HCT116 (cell line): ENCODE measurements around the gene FAM234B. TPM values are rescaled to one million over a fixed set of nuclear protein-coding genes. Genes with fewer than 3 reads are reported as not detected.

Source experiments
- ATAC-seq: fragments of 200-7000 bp; cut with Tn5 transposase; 2 replicates; pipeline ENCODE4 v1.9.1; 2020; ENCODE audit warnings: mild to moderate bottlenecking, moderate library complexity
- BruUV-seq: library from RNA; stranded (reverse); fragments of 400-500 nt; replicated peaks from 2 replicates; lab custom pipeline; 2021; lab: Mats Ljungman, UMichigan
- CTCF ChIA-PET: fragments of 300-600 bp; sonication (Branson Sonifier 250); formaldehyde crosslinking; loops from one replicate; lab custom pipeline; 2021; ENCODE audit warnings: antibody characterized with exemption; lab: Charles Lee
- POLR2A ChIA-PET: fragments of 300-600, 350-600 bp; sonication (Branson Sonifier 250); formaldehyde crosslinking; loops from one replicate; lab custom pipeline; 2021; ENCODE audit warnings: antibody characterized with exemption; lab: Charles Lee
- RAD21 ChIA-PET, 2 experiments: fragments of 300-600 bp; sonication (Branson Sonifier 250); formaldehyde crosslinking; loops; one replicate each; lab custom pipeline; 2023; ENCODE audit warnings: low total read pairs in 2 of 2; ENCODE audit not compliant: uncharacterized antibody in 2 of 2, unreplicated experiment in 2 of 2, low non-redundant PET in 1 of 2; lab: Charles Lee
- DNase-seq: peaks from one replicate; pipeline ENCODE4 v3.0.0-alpha.2; 2010; ENCODE audit warnings: low read depth, low spot score
- H2AFZ ChIP-seq: fragments of 200-600 bp; shearing (Covaris generic), sonication (generic); 2 replicates; pipeline ENCODE4 v1.6.1; 2017; ENCODE audit warnings: low read depth, mixed run types, mixed read lengths, antibody characterized with exemption, low read length; ENCODE audit not compliant: poor library complexity, severe bottlenecking
- H3K27ac ChIP-seq: 2 replicates; pipeline ENCODE4 v1.5.1; 2012; ENCODE audit warnings: low read depth, low read length
- H3K27me3 ChIP-seq: fragments of 200-600 bp; sonication (generic); 2 replicates; pipeline ENCODE4 v1.6.1; 2016; ENCODE audit warnings: mixed run types, low read length, mixed read lengths; ENCODE audit not compliant: insufficient read depth
- H3K36me3 ChIP-seq, 2 experiments: fragments of 200-500 bp in 1 of 2; fragments of 200-600 bp in 1 of 2; sonication (Bioruptor generic) in 1 of 2; sonication (generic) in 1 of 2; 2 replicates each; pipeline versions ENCODE4 v1.5.1 to v1.6.1; 2014 to 2016; ENCODE audit warnings: low read length in 2 of 2, inconsistent platforms in 1 of 2, mixed read lengths in 1 of 2, mixed run types in 1 of 2; ENCODE audit not compliant: insufficient read depth in 2 of 2, control insufficient read depth in 1 of 2
- H3K4me1 ChIP-seq, 2 experiments: fragments of 200-600 bp in 1 of 2; sonication (generic) in 1 of 2; 2 replicates each; pipeline versions ENCODE4 v1.5.1 to v1.6.1; 2012 to 2017; ENCODE audit warnings: low read length in 2 of 2, inconsistent platforms in 1 of 2, mild to moderate bottlenecking in 1 of 2, mixed read lengths in 1 of 2, mixed run types in 1 of 2, moderate library complexity in 1 of 2; ENCODE audit not compliant: insufficient read depth in 2 of 2, control insufficient read depth in 1 of 2
- H3K4me2 ChIP-seq: fragments of 200-600 bp; sonication (generic); 2 replicates; pipeline ENCODE4 v1.6.1; 2017; ENCODE audit warnings: mixed run types, low read length, mixed read lengths
- H3K4me3 ChIP-seq, 2 experiments: fragments of 200-600 bp in 1 of 2; sonication (generic) in 1 of 2; replicated peaks in 1 of 2; 2 replicates each; pipeline ENCODE4 v1.5.1; 2011 to 2016; ENCODE audit warnings: low read length in 2 of 2, control low read depth in 1 of 2, low read depth in 1 of 2, mild to moderate bottlenecking in 1 of 2, mixed read lengths in 1 of 2, mixed run types in 1 of 2
- H3K79me2 ChIP-seq: fragments of 200-600 bp; sonication (generic); 2 replicates; pipeline ENCODE4 v1.6.1; 2017; ENCODE audit warnings: mild to moderate bottlenecking, mixed run types, low read length, moderate library complexity, mixed read lengths; ENCODE audit not compliant: insufficient read depth
- H3K9ac ChIP-seq: fragments of 200-600 bp; sonication (generic); 2 replicates; pipeline ENCODE4 v1.6.1; 2016; ENCODE audit warnings: low read length, mixed read lengths
- H3K9me2 ChIP-seq: fragments of 200-600 bp; sonication (generic), shearing (Covaris generic); 2 replicates; pipeline ENCODE4 v1.6.1; 2017; ENCODE audit warnings: mixed run types, mild to moderate bottlenecking, moderate library complexity; ENCODE audit not compliant: insufficient read depth
- H3K9me3 ChIP-seq, 2 experiments: fragments of 200-500 bp in 1 of 2; fragments of 200-600 bp in 1 of 2; sonication (Bioruptor generic) in 1 of 2; sonication (generic) in 1 of 2; 2 replicates each; pipeline ENCODE4 v1.6.1; 2014 to 2017; ENCODE audit warnings: low read length in 2 of 2, mixed read lengths in 2 of 2, inconsistent platforms in 1 of 2, low read depth in 1 of 2, mild to moderate bottlenecking in 1 of 2, mixed run types in 1 of 2, moderate library complexity in 1 of 2; ENCODE audit not compliant: control insufficient read depth in 1 of 2, insufficient read depth in 1 of 2
- H4K20me1 ChIP-seq: fragments of 200-600 bp; sonication (generic), shearing (Covaris generic); 2 replicates; pipeline ENCODE4 v1.6.1; 2017; ENCODE audit warnings: mixed run types, mild to moderate bottlenecking, moderate library complexity; ENCODE audit not compliant: insufficient read depth
- CBX3 ChIP-seq: IDR thresholded peaks from 2 replicates; pipeline ENCODE4 v1.6.1; 2012; ENCODE audit warnings: low read depth
- CEBPB ChIP-seq: IDR thresholded peaks from 2 replicates; pipeline ENCODE4 v1.6.1; 2012; ENCODE audit warnings: low read depth
- EZH2 ChIP-seq: fragments of 200-600 bp; sonication (generic); IDR thresholded peaks from 2 replicates; pipeline ENCODE4 v1.6.1; 2017; ENCODE audit warnings: antibody characterized with exemption, mixed run types
- EZH2phosphoT487 ChIP-seq: fragments of 200-600 bp; IDR thresholded peaks from 2 replicates; pipeline ENCODE4 v1.6.1; 2018; ENCODE audit warnings: antibody characterized with exemption, borderline replicate concordance
- POLR2AphosphoS5 ChIP-seq: IDR thresholded peaks from 2 replicates; pipeline ENCODE4 v1.6.1; 2011; ENCODE audit warnings: mild to moderate bottlenecking, low read depth, low read length, moderate library complexity
- RAD21 ChIP-seq: IDR thresholded peaks from 2 replicates; pipeline ENCODE4 v1.6.1; 2012; ENCODE audit warnings: low read depth, mild to moderate bottlenecking
- SIN3A ChIP-seq: IDR thresholded peaks from 2 replicates; pipeline ENCODE4 v1.6.1; 2012; ENCODE audit warnings: low read depth
- SP1 ChIP-seq: IDR thresholded peaks from 2 replicates; pipeline ENCODE4 v1.6.1; 2012; ENCODE audit warnings: low read depth
- ZFX ChIP-seq: fragments of 450-650 bp; IDR thresholded peaks from 2 replicates; pipeline ENCODE4 v1.6.1; 2017
- ZNF274 ChIP-seq: fragments of 200-500 bp; sonication (Bioruptor generic); IDR thresholded peaks from 2 replicates; pipeline ENCODE4 v1.6.1; 2014; ENCODE audit warnings: mild to moderate bottlenecking, low read depth, low read length, inconsistent platforms
- intact Hi-C: fragments of 100-400 bp; cut with micrococcal nuclease; formaldehyde crosslinking; loops from 2 replicates; pipeline ENCODE4 v1.10.0; 2022
- total RNA-seq: library from RNA; stranded (reverse); gene quantifications from one replicate; pipeline ENCODE4 v1.2.1, GENCODE V29; 2021; ENCODE audit not compliant: unreplicated experiment
- TF ChIP-seq, protein P1 (sequence below): IDR thresholded peaks from 2 replicates; pipeline ENCODE4 v1.6.1; 2012
- TF ChIP-seq, protein P2 (sequence below): IDR thresholded peaks from 2 replicates; pipeline ENCODE4 v1.6.1; 2011; ENCODE audit warnings: mild to moderate bottlenecking, low read length, moderate library complexity; ENCODE audit not compliant: insufficient replicate concordance; ENCODE audit errors: extremely low read depth

FAM234B gene
- total RNA-seq, 1 experiment from 2014 or later: 15.9 TPM

- CTCF ChIA-PET: no interaction called here
- Histone ChIP-seq H3K27ac (no peak overlapping the region), H3K9me3 (no peaks in the 10 kb centered on the region), H2AFZ (no peak overlapping the region), H3K36me3 (peaks cover 4 to 15% of the 10 kb centered on the region in 2 experiments; a peak in 3 of 4 replicates), H3K9ac (no peak overlapping the region), H3K4me2 (no peak overlapping the region), H3K9me2 (no peaks in the 10 kb centered on the region), H3K27me3 (no peaks in the 10 kb centered on the region), H4K20me1 (no peaks in the 10 kb centered on the region), H3K4me3 (no peak overlapping the region), H3K79me2 (no peaks in the 10 kb centered on the region), H3K4me1 (no peaks in the 10 kb centered on the region)
- POLR2A ChIA-PET: interaction anchor here (1.1 kb wide), 1 partner anchor 23 kb away, joined by 3 read pairs; the partner anchor contains the start of gene FAM234B
- ATAC-seq (no peak), DNase-seq (no peak)
- TF ChIP-seq SIN3A (no peak), RAD21 (no peak), CBX3 (no peak), ZFX (no peak), EZH2 (no peak), EZH2phosphoT487 (no peak), CEBPB (no peak), POLR2AphosphoS5 (no peak), ZNF274 (no peak), SP1 (no peak)
- TF ChIP-seq, protein P1, sequence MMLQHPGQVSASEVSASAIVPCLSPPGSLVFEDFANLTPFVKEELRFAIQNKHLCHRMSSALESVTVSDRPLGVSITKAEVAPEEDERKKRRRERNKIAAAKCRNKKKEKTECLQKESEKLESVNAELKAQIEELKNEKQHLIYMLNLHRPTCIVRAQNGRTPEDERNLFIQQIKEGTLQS: no peak
- TF ChIP-seq, protein P2, sequence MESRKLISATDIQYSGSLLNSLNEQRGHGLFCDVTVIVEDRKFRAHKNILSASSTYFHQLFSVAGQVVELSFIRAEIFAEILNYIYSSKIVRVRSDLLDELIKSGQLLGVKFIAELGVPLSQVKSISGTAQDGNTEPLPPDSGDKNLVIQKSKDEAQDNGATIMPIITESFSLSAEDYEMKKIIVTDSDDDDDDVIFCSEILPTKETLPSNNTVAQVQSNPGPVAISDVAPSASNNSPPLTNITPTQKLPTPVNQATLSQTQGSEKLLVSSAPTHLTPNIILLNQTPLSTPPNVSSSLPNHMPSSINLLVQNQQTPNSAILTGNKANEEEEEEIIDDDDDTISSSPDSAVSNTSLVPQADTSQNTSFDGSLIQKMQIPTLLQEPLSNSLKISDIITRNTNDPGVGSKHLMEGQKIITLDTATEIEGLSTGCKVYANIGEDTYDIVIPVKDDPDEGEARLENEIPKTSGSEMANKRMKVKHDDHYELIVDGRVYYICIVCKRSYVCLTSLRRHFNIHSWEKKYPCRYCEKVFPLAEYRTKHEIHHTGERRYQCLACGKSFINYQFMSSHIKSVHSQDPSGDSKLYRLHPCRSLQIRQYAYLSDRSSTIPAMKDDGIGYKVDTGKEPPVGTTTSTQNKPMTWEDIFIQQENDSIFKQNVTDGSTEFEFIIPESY: no peak
- BruUV-seq: no TSS peak
- RAD21 ChIA-PET: no interaction called here
- intact Hi-C loops: no loop called here
These were observed 22.3 kb downstream of the FAM234B start for GRCh38 chr12:13066459-13066858.
